H1 (cell line): ENCODE data around the gene ANK2. TPM values are rescaled to one million over a fixed set of nuclear protein-coding genes. Genes with fewer than 3 reads are reported as not detected.

ENCODE experiments used
- CTCF ChIA-PET: fragments of 300-600 bp; sonication (Branson Sonifier 250); formaldehyde crosslinking; loops from one replicate; lab custom pipeline; 2021; ENCODE audit not compliant: partially characterized antibody; lab: Charles Lee
- POLR2A ChIA-PET: fragments of 300-600 bp; sonication (Branson Sonifier 250); formaldehyde crosslinking; loops from one replicate; lab custom pipeline; 2021; ENCODE audit warnings: inconsistent platforms; ENCODE audit not compliant: partially characterized antibody; lab: Charles Lee
- DNase-seq, 2 experiments: peaks; one replicate each; pipeline versions ENCODE4 v3.0.0 to v3.0.0-alpha.2; 2010 to 2022; ENCODE audit warnings: low spot score in 2 of 2, low read depth in 1 of 2, mixed read lengths in 1 of 2
- FAIRE-seq: peaks from 2 replicates; lab custom pipeline; 2011; peaks lifted over from hg19 to GRCh38; lab: Jason Lieb, UNC
- H2AFZ ChIP-seq: 2 replicates; pipeline ENCODE4 v1.8.1; 2012; ENCODE audit warnings: low read length, inconsistent platforms
- H2AK5ac ChIP-seq: 2 replicates; pipeline ENCODE4 v1.6.1; 2013; ENCODE audit warnings: low read depth, low read length
- H2BK120ac ChIP-seq: replicated peaks from 2 replicates; pipeline ENCODE3; 2013; ENCODE audit warnings: low read depth, low read length, inconsistent platforms
- H2BK12ac ChIP-seq: 2 replicates; pipeline ENCODE4 v1.6.1; 2013; ENCODE audit warnings: low read depth, low read length
- H2BK15ac ChIP-seq: 2 replicates; pipeline ENCODE4 v1.6.1; 2013; ENCODE audit warnings: low read length
- H2BK20ac ChIP-seq: 2 replicates; pipeline ENCODE4 v1.6.1; 2013; ENCODE audit warnings: low read length
- H2BK5ac ChIP-seq: 2 replicates; pipeline ENCODE4 v1.6.1; 2013; ENCODE audit warnings: low read depth, low read length
- H3K14ac ChIP-seq: 2 replicates; pipeline ENCODE4 v1.6.1; 2013; ENCODE audit warnings: inconsistent platforms; ENCODE audit not compliant: insufficient read length
- H3K18ac ChIP-seq: 2 replicates; pipeline ENCODE4 v1.6.1; 2013; ENCODE audit warnings: low read length; ENCODE audit errors: extremely low read depth
- H3K23ac ChIP-seq: 2 replicates; pipeline ENCODE4 v1.6.1; 2013; ENCODE audit warnings: inconsistent platforms; ENCODE audit not compliant: insufficient read length
- H3K23me2 ChIP-seq: 2 replicates; pipeline ENCODE4 v1.6.1; 2013; ENCODE audit warnings: low read depth, low read length
- H3K27ac ChIP-seq: 2 replicates; pipeline ENCODE4 v1.6.1; 2011; ENCODE audit warnings: low read depth, low read length, inconsistent platforms
- H3K27me3 ChIP-seq, 4 experiments: replicated peaks in 1 of 4; 1 replicate in 1 of 4; 2 replicates in 3 of 4; pipeline versions ENCODE4 v1.6.1 to v1.8.1; 2011 to 2013; ENCODE audit warnings: low read length in 3 of 4, mild to moderate bottlenecking in 3 of 4, inconsistent platforms in 2 of 4, mixed read lengths in 2 of 4, moderate library complexity in 1 of 4; ENCODE audit not compliant: control insufficient read depth in 3 of 4, insufficient read depth in 3 of 4; ENCODE audit errors: extremely low read depth in 1 of 4
- H3K36me3 ChIP-seq, 4 experiments: 2 replicates each; pipeline versions ENCODE4 v1.6.1 to v1.8.1; 2011 to 2013; ENCODE audit warnings: mild to moderate bottlenecking in 4 of 4, low read length in 3 of 4, moderate library complexity in 2 of 4, control low read depth in 1 of 4, inconsistent platforms in 1 of 4; ENCODE audit not compliant: insufficient read depth in 4 of 4, control insufficient read depth in 2 of 4
- H3K4ac ChIP-seq: replicated peaks from 2 replicates; pipeline ENCODE3; 2013; ENCODE audit warnings: low read length, low read depth, mixed read lengths, inconsistent platforms; ENCODE audit not compliant: insufficient read length
- H3K4me1 ChIP-seq, 4 experiments: replicated peaks in 1 of 4; 1 replicate in 1 of 4; 2 replicates in 3 of 4; pipeline versions ENCODE4 v1.6.1 to v1.8.1; 2011 to 2013; ENCODE audit warnings: low read length in 3 of 4, inconsistent platforms in 2 of 4, mixed read lengths in 1 of 4; ENCODE audit not compliant: insufficient read depth in 4 of 4, control insufficient read depth in 3 of 4
- H3K4me2 ChIP-seq, 2 experiments: 2 replicates each; pipeline versions ENCODE4 v1.6.1 to v1.8.1; 2011 to 2013; ENCODE audit warnings: low read depth in 2 of 2, low read length in 2 of 2, control low read depth in 1 of 2, inconsistent platforms in 1 of 2, mild to moderate bottlenecking in 1 of 2; ENCODE audit not compliant: insufficient read depth in 1 of 2
- H3K4me3 ChIP-seq, 4 experiments: fragments of 200-600, 300-600 bp in 1 of 4; sonication (generic), shearing (Covaris generic), sonication (Bioruptor Twin) in 1 of 4; 2 replicates each; pipeline versions ENCODE4 v1.5.1 to v1.8.1; 2011 to 2016; ENCODE audit warnings: low read length in 4 of 4, low read depth in 3 of 4, control low read depth in 2 of 4, inconsistent platforms in 2 of 4, mild to moderate bottlenecking in 2 of 4, mixed read lengths in 1 of 4, moderate library complexity in 1 of 4; ENCODE audit not compliant: insufficient read depth in 2 of 4; ENCODE audit errors: extremely low read depth in 1 of 4
- H3K56ac ChIP-seq: replicated peaks from 2 replicates; pipeline ENCODE3; 2013; ENCODE audit warnings: low read depth, mild to moderate bottlenecking, mixed read lengths, low read length, inconsistent platforms; ENCODE audit not compliant: insufficient read length
- H3K79me1 ChIP-seq: 2 replicates; pipeline ENCODE4 v1.6.1; 2013; ENCODE audit warnings: low read depth, low read length, control low read depth
- H3K79me2 ChIP-seq, 2 experiments: 2 replicates each; pipeline versions ENCODE4 v1.6.1 to v1.8.1; 2012 to 2013; ENCODE audit warnings: low read length in 2 of 2, mild to moderate bottlenecking in 2 of 2, inconsistent platforms in 1 of 2; ENCODE audit not compliant: insufficient read depth in 2 of 2, control insufficient read depth in 1 of 2
- H3K9ac ChIP-seq, 4 experiments: replicated peaks in 1 of 4; 1 replicate in 1 of 4; 2 replicates in 3 of 4; pipeline versions ENCODE4 v1.6.1 to v1.8.1; 2011 to 2013; ENCODE audit warnings: low read depth in 3 of 4, low read length in 3 of 4, control low read depth in 2 of 4, mild to moderate bottlenecking in 2 of 4, moderate library complexity in 2 of 4, inconsistent platforms in 1 of 4; ENCODE audit errors: extremely low read depth in 1 of 4
- H3K9me3 ChIP-seq, 2 experiments: 2 replicates each; pipeline versions ENCODE4 v1.6.1 to v1.8.1; 2012 to 2013; ENCODE audit warnings: mild to moderate bottlenecking in 2 of 2, moderate library complexity in 2 of 2, control low read depth in 1 of 2, inconsistent platforms in 1 of 2, low read depth in 1 of 2, low read length in 1 of 2, mixed read lengths in 1 of 2; ENCODE audit not compliant: insufficient read depth in 2 of 2
- H4K20me1 ChIP-seq, 2 experiments: replicated peaks in 1 of 2; 2 replicates each; pipeline versions ENCODE3 to v1.8.1; 2011 to 2013; ENCODE audit warnings: inconsistent platforms in 2 of 2, low read length in 2 of 2, mild to moderate bottlenecking in 1 of 2; ENCODE audit not compliant: insufficient read depth in 2 of 2, control insufficient read depth in 1 of 2
- H4K5ac ChIP-seq: 2 replicates; pipeline ENCODE4 v1.6.1; 2013; ENCODE audit warnings: low read length, low read depth, mixed read lengths, inconsistent platforms; ENCODE audit not compliant: insufficient read length
- H4K8ac ChIP-seq: 2 replicates; pipeline ENCODE4 v1.8.0; 2013; ENCODE audit warnings: mild to moderate bottlenecking, moderate library complexity, low read length, inconsistent platforms; ENCODE audit not compliant: insufficient read depth; ENCODE audit errors: extremely low read depth
- H4K91ac ChIP-seq: replicated peaks from 2 replicates; pipeline ENCODE3; 2013; ENCODE audit warnings: low read length, mixed read lengths, inconsistent platforms; ENCODE audit not compliant: insufficient read length
- ASH2L ChIP-seq: fragments of 200-600, 300-600 bp; sonication (generic); IDR thresholded peaks from one replicate; pipeline ENCODE4 v1.7.1; 2017; ENCODE audit warnings: low read length
- ATF3 ChIP-seq: IDR thresholded peaks from 2 replicates; pipeline ENCODE4 v1.6.1; 2011; ENCODE audit warnings: low read depth, mild to moderate bottlenecking, low read length; ENCODE audit not compliant: insufficient read depth
- BACH1 ChIP-seq: IDR thresholded peaks from 2 replicates; pipeline ENCODE4 v1.6.1; 2012; ENCODE audit warnings: low read length, improper control_type of control experiment
- BCL11A ChIP-seq, 2 experiments: IDR thresholded peaks; one replicate each; pipeline ENCODE4 v1.6.1; 2011; ENCODE audit warnings: low read depth in 2 of 2, low read length in 2 of 2, mild to moderate bottlenecking in 2 of 2
- CHD2 ChIP-seq: IDR thresholded peaks from 2 replicates; pipeline ENCODE4 v1.6.1; 2012; ENCODE audit warnings: low read length, improper control_type of control experiment
- FOSL1 ChIP-seq: IDR thresholded peaks from 2 replicates; pipeline ENCODE4 v1.6.1; 2011; ENCODE audit warnings: mild to moderate bottlenecking, low read depth, low read length, moderate library complexity; ENCODE audit not compliant: insufficient read depth
- JUN ChIP-seq: IDR thresholded peaks from 2 replicates; pipeline ENCODE4 v1.6.1; 2011; ENCODE audit warnings: low read depth, mild to moderate bottlenecking, improper control_type of control experiment, low read length
- POLR2A ChIP-seq, 2 experiments: IDR thresholded peaks; 1 replicate in 1 of 2; 2 replicates in 1 of 2; pipeline ENCODE4 v1.6.1; 2011; ENCODE audit warnings: low read depth in 2 of 2, low read length in 2 of 2, mild to moderate bottlenecking in 2 of 2; ENCODE audit errors: control extremely low read depth in 1 of 2
- RAD21 ChIP-seq, 2 experiments: IDR thresholded peaks in 1 of 2; conservative IDR thresholded peaks in 1 of 2; 2 replicates each; pipeline ENCODE4 v1.6.1; 2011; ENCODE audit warnings: low read depth in 2 of 2, low read length in 2 of 2, improper control_type of control experiment in 1 of 2, inconsistent platforms in 1 of 2, mild to moderate bottlenecking in 1 of 2, moderate library complexity in 1 of 2
- RNF2 ChIP-seq: fragments of 200-900, 300-1000 bp; sonication (generic); IDR thresholded peaks from 2 replicates; pipeline ENCODE4 v1.7.1; 2016; ENCODE audit warnings: borderline replicate concordance, low read depth, mild to moderate bottlenecking, antibody characterized with exemption, low read length; ENCODE audit not compliant: poor library complexity, severe bottlenecking; ENCODE audit errors: missing control alignments
- RXRA ChIP-seq: IDR thresholded peaks from 2 replicates; pipeline ENCODE4 v1.6.1; 2011; ENCODE audit warnings: low read depth, mild to moderate bottlenecking, low read length, moderate library complexity; ENCODE audit not compliant: insufficient read depth
- SAP30 ChIP-seq: fragments of 300-600 bp; sonication (generic); IDR thresholded peaks from 2 replicates; pipeline ENCODE4 v1.7.1; 2012; ENCODE audit warnings: low read length, moderate library complexity, mild to moderate bottlenecking, inconsistent platforms; ENCODE audit not compliant: insufficient read depth, insufficient replicate concordance
- USF2 ChIP-seq: IDR thresholded peaks from 2 replicates; pipeline ENCODE4 v1.6.1; 2011; ENCODE audit warnings: low read length, improper control_type of control experiment
- WGBS, 2 experiments: shearing (Covaris generic) in 1 of 2; methylation state at CpG; one replicate each; pipeline versions ENCODE4 v1.1.6 to v1.1.7; 2013 to 2015; ENCODE audit warnings: low lambda C conversion rate in 2 of 2, mixed read lengths in 2 of 2, inconsistent platforms in 1 of 2, low coverage in 1 of 2, missing lambda C conversion rate in 1 of 2; ENCODE audit not compliant: insufficient replicate concordance in 2 of 2, insufficient coverage in 1 of 2, insufficient read length in 1 of 2; ENCODE audit errors: extremely low coverage in 1 of 2, missing lambda C conversion rate in 1 of 2; 5-methylcytosine and 5-hydroxymethylcytosine counted together
- polyA plus RNA-seq, 7 experiments: library from polyadenylated mRNA; depleted of rRNA in 3 of 7; stranded (reverse) in 5 of 7; unstranded in 2 of 7; fragments of >200 nt in 5 of 7; fragments of 200-250 nt in 2 of 7; gene quantifications; 1 replicate in 5 of 7; 2 replicates in 1 of 7; 4 replicates in 1 of 7; pipeline versions ENCODE4 v1.2.1 to v1.2.3, GENCODE V29; 2011 to 2013; ENCODE audit warnings: missing spikeins in 2 of 7, mixed read lengths in 2 of 7
- total RNA-seq: library from RNA; stranded (reverse); fragmentation: NEBNext Ultra II Directional; extraction: Animal tissue kit (Norgen Biotek cat#: 25700); gene quantifications from 2 replicates; pipeline ENCODE4 v1.2.1, GENCODE V29; 2021

The ANK2 gene
- total and polyA plus RNA-seq, 2 of the 8 experiments (the other 6 are each of a cell fraction or from before 2014, with no cell fraction given), result 14.2 to 35.1 TPM

GRCh38 chr4:113314426-113314825 is 265.0 kb downstream of the ANK2 start:
- FAIRE-seq (no peak), DNase-seq (no peak)
- H2BK20ac ChIP-seq, result no peak overlapping the region
- no peak overlapping the region for H3K4ac ChIP-seq
- no peak overlapping the region for H4K5ac ChIP-seq
- H3K27me3 ChIP-seq, result no peaks in the 10 kb centered on the region
- H4K91ac ChIP-seq, result no peak overlapping the region
- no peaks in the 10 kb centered on the region for H3K79me1 ChIP-seq
- H2BK15ac ChIP-seq, result no peak overlapping the region
- WGBS, 2 experiments, result 92% methylated on average over 3 of the region's 3 CpGs; no CpG with 5 or more reads in 1 of the 2 experiments
- POLR2A ChIA-PET, result no interaction called here
- H3K36me3 ChIP-seq, result peaks cover 2 to 42% (median 15%) of the 10 kb centered on the region in 4 experiments
- no peak overlapping the region for H2AK5ac ChIP-seq
- H3K4me3 ChIP-seq, result no peak overlapping the region
- no peak overlapping the region for H2BK12ac ChIP-seq
- H3K79me2 ChIP-seq, result no peaks in the 10 kb centered on the region
- no peak overlapping the region for H3K18ac ChIP-seq
- no peak overlapping the region for H3K27ac ChIP-seq
- no peak overlapping the region for H3K14ac ChIP-seq
- H3K23ac ChIP-seq, result no peak overlapping the region
- no peak overlapping the region for H3K9ac ChIP-seq
- no peak overlapping the region for H4K8ac ChIP-seq
- CTCF ChIA-PET, result no interaction called here
- H3K56ac ChIP-seq, result no peak overlapping the region
- no peak overlapping the region for H2BK5ac ChIP-seq
- H3K9me3 ChIP-seq, result no peaks in the 10 kb centered on the region
- H4K20me1 ChIP-seq, result no peaks in the 10 kb centered on the region
- H3K4me1 ChIP-seq, result no peaks in the 10 kb centered on the region; a peak in 3 of 7 replicates
- no peak overlapping the region for H2AFZ ChIP-seq
- no peak overlapping the region for H3K4me2 ChIP-seq
- no peaks in the 10 kb centered on the region for H3K23me2 ChIP-seq
- no peak overlapping the region for H2BK120ac ChIP-seq
- TF ChIP-seq CHD2, result no peak
- TF ChIP-seq JUN, result no peak
- no peak for TF ChIP-seq RAD21 (IDR thresholded peaks at IDR 0.05 in 1 of 2, conservative IDR thresholded peaks at IDR 0.05 in 1 of 2; ENCODE audit: low read depth in 2 of 2, low read length in 2 of 2)
- no peak for TF ChIP-seq BACH1
- TF ChIP-seq RXRA, result no peak
- TF ChIP-seq POLR2A (IDR thresholded peaks at IDR 0.05; ENCODE audit: control extremely low read depth in 1 of 2, low read depth in 2 of 2, low read length in 2 of 2), result no peak
- no peak for TF ChIP-seq RNF2
- no peak for TF ChIP-seq ASH2L
- TF ChIP-seq USF2, result no peak
- no peak for TF ChIP-seq FOSL1
- no peak for TF ChIP-seq SAP30
- TF ChIP-seq ATF3, result no peak
- no peak for TF ChIP-seq BCL11A (IDR thresholded peaks at IDR 0.05; ENCODE audit: low read depth in 2 of 2, low read length in 2 of 2)
